HG02588 (cell line): Measurements from ENCODE around the gene CYP2C19.
"Not testable (repeated sequence)": the region's sequence is repeated elsewhere in the genome, so short reads cannot be mapped to it uniquely, and the experiment has no call there.

Experiments
- ATAC-seq: cut with Tn5 transposase; IDR thresholded peaks from one replicate; pipeline ENCODE4 v1.9.1; 2021; ENCODE audit warnings: mild to moderate bottlenecking, moderate library complexity; ENCODE audit not compliant: unreplicated experiment

Gene CYP2C19

DNA sequence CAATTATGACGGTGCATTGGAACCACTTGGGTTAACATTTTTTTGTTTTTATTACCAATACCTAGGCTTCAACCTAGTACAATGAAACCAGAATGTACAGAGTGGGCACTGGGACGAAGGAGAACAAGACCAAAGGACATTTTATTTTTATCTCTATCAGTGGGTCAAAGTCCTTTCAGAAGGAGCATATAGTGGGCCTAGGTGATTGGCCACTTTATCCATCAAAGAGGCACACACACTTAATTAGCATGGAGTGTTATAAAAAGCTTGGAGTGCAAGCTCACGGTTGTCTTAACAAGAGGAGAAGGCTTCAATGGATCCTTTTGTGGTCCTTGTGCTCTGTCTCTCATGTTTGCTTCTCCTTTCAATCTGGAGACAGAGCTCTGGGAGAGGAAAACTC is at the start of gene CYP2C19:
Gene CYP2C19 (plus strand): TSS at position 289 of the 400 bp plus-strand sequence. CDS start 25 bp downstream, at position 314.
- no peak for ATAC-seq

DNA sequence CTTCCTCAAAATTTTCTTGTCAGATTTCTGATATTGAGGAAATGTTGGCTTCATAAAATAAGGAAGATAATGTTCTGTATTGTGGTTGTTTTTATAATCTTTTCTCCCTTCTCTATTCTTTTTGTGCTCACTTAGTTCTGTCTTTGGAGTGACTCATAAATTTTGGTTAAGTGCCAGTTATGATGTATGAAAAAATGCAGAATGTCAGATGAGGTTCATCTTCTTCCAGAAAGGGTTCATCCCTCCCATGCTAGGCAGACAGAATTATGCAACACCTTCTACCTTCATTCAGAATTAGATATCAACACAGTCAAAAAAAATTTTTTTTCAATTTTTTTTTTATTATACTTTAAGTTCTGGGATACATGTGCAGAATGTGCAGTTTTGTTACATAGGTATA is 36.6 kb upstream of the CYP2C19 start:
- no peak for ATAC-seq

DNA sequence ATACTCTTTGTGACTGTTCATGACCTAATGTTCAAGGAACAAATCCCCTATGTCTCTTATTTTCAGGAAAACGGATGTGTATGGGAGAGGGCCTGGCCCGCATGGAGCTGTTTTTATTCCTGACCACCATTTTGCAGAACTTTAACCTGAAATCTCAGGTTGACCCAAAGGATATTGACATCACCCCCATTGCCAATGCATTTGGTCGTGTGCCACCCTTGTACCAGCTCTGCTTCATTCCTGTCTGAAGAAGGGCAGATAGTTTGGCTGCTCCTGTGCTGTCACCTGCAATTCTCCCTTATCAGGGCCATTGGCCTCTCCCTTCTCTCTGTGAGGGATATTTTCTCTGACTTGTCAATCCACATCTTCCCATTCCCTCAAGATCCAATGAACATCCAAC is 27.3 kb upstream of the CYP2C19 start:
- no peak for ATAC-seq

DNA sequence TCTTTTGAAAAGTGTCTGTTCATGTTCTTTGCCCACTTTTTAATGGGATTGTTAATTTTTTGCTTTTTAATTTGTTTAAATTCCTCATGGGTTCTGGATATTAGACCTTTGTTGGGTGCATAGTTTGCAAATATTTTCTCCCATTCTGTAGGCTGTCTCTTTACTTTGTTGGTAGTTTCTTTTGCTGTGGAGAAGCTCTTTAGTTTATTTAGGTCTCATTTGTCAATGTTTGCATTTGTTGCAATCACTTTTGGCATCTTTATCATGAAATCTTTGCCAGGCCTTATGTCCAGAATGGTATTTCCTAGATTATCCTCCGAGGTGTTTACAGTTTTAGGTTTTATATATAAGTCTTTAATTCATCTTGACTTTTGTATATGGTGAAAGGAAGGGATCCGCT is 23.9 kb upstream of the CYP2C19 start:
- no peak for ATAC-seq

DNA sequence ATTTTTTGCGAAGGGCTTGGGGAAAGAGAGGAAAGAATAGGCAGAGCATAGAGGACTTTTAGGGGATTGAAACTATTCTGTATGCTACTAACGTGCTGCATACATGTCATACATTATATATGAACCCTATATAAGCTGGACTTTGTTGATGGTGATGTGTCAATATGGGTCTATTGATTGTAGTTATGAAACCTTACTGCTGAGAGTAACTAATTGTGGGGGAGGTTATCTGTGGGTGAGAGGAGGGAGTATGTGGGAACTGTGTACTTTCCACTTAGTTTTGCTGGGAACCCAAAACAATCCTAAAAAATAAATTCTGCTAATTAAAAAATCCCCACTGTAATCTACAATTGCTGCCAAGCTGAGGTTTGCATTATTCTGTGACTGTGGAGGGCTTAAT is 15.3 kb upstream of the CYP2C19 start:
- no peak for ATAC-seq

DNA sequence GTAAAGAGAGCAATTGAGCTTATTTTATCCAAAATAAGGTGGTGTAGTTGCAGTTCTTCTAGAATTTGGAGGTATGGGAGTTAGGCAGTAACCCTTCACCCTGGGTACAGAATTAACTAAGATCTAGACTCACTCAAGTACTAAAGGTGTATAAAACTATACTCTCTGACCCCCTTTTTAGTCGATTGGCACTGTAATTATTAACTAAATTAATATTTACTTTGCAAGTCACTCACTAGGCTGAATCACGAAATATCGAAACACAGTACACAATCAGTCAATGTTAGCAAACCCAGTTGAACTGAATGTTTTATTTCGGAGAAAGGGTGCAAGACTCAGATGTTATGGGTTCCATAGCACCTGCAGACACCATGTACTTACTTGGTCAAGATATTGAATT is 14.6 kb upstream of the CYP2C19 start:
- ATAC-seq: no peak

DNA sequence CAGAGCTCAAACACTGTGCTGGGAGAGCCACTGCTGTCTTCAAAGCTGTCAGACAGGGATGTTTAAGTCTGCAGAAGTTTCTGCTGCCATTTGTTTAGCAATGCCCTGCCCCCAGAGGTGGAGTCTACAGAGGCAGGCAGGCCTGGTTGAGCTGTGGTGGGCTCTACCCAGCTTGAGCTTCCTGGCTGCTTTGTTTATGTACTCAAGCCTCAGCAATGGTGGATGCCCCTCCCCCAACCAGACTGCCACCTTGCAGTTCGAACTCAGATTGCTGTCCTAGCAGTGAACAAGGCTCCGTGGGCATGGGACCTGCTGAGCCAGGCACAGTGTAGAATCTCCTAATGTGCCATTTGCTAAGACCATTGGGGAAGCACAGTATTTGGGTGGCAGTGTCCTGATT is 4.6 kb upstream of the CYP2C19 start:
- no peak for ATAC-seq

DNA sequence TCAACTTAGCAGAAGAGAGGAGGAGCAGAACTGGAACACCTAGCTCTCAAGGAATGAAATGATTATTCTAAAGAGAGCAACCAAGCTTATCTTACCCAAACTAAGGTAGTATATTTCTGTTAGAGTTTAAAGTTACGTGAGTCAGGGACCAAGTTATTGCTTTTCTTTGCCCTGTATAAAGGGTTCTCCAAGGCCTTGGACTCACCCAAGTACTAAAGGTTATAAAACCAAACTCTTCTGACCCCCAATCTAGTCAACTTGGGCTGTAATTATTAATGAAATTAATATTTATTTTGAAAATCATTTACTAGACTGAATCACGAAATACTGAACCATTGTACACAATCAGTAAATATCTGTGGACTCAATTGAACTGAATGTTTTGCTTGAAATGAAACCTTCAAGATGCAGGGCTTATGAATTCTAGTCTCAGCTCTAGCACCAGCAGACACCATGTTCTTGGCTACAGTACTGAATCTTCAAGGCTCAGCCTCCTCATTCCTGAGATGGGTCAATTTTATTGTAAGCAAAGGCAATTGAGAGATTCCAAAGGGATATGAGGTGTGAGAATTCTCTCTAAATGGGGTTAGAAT is 1.8 kb upstream of the CYP2C19 start:
- no peak for ATAC-seq

DNA sequence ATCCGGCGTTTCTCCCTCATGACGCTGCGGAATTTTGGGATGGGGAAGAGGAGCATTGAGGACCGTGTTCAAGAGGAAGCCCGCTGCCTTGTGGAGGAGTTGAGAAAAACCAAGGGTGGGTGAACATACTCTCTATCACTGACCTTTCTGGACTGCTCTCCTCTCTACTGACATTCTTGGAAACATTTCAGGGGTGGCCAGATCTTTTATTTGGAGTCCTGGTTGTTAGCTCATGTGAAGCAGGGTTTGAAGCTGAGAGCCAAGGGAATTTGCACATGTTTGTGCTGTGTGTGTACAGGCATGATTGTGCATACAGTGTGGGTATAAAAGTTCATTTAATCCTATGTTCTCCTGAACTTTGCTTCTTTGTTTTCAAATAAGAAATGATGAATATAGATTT is 12.9 kb downstream of the CYP2C19 start:
- not testable (repeated sequence) for ATAC-seq

DNA sequence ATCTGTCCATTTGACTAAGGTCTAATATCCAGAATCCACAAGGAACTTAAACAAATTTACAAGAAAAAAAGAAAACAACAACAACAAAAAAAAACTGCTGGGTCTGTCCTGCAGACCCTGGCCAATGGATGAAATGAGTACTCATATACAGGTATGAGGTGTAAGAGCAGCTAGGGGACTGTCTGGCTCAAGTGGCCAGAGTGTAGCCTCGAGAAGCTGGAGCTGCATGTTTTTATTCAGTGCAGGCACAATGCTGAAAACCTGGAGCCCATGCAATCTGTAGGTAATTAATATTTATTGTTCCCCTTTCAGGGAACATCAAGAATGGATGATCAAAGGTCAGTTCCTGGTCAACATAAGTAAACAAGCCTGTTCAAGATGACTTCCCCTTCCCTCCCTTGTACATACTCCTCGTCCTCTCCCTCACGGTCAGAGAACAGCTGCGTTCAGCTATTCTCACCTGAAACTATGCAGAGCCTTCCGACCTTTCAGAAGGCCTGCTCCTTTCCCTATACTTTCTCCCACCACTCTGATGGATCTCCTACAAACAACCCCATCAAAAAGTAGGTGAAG is 15.5 kb downstream of the CYP2C19 start:
- no peak for ATAC-seq

DNA sequence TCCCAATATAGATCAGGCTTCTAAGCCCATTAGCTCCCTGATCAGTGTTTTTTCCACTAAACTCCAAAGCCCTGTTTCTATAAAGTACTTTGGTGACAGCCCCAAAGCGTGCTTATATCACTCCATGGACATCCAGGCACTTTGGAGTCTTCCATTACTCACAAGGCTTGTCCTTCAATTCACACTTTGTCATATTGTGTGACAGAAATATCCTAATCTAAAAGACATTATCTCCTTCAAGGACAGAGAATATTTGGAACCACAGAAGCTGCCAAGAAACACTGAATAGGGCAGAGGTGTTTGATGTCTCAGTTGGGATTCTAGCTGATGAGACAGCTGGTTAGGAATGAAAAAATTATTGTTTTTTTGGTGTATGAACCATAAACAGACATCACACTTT is 18.4 kb downstream of the CYP2C19 start:
- no peak for ATAC-seq

DNA sequence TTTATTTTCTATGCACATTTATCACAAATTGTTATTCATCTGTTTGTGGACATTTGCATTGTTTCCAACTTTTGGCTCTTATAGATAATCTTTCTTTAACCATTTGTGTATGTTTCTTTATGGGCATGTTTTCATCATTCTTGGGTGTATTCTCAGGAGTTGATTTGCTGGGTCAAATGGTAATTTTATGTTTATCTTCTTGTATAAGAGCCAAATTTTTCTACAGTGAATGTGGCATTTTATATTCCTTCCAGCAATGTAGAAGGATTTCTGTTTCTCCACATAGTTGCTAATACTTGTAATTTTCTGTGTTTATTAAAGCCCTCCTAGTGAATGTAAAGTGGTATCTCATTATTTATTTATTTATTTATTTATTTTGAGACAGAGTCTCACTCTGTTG is 21.8 kb downstream of the CYP2C19 start:
- no peak for ATAC-seq

DNA sequence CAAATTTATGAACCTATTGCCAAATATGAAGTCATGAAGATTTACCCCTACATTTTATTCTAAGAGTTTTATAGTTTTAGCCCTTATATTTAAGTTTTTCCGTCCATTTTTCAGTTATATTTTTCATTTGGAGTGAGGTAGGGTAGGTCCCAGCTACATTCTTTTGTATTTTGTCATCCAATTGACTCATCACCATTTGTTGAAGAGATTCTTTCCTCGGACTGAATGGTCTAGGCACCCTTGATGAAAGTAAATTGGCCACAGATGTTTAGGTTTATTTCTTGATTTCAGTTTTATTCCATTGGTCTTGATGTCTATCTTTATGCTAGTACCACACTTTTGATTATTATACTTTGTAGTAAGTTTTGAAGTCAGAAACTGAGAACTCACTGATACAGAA is 22.7 kb downstream of the CYP2C19 start:
- ATAC-seq: no peak

DNA sequence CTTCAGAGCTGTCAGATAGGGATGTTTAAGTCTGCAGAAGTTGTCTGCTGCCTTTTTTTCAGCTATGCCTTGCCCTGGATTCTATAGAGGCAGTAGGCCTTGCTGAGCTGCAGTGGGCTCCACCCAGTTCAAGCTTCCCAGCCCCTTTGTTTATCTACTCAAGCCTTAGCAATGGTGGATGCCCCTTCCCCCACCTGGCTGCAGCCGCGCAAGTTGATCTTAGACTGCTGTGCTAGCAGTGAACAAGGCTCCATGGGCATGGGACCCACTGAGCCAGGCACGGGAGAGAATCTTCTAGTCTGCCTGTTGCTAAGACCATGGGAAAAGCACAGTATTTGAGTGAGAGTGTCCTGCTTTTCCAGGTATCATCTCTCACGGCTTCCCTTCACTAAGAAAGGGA is 38.1 kb downstream of the CYP2C19 start:
- ATAC-seq: not testable (repeated sequence)

DNA sequence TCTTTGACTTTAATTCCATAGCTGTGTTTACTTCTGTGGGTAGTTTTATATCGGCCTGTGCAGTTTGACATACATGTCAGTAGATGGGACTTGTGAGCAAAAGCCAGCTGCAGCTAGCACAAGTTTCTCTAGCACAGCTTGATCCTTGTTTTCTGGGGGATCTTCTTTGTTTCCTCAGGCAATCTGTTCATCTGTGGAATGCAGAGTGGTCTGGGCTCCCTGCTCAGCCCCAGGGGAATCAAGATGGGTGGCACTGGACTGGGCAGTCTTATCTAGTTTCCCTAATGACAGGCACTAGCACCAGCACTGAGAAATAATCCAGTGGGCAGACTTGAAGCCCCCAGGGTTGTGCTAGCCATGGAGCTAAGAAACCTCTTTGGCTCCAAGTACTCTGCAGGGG is 40.8 kb downstream of the CYP2C19 start:
- no peak for ATAC-seq

DNA sequence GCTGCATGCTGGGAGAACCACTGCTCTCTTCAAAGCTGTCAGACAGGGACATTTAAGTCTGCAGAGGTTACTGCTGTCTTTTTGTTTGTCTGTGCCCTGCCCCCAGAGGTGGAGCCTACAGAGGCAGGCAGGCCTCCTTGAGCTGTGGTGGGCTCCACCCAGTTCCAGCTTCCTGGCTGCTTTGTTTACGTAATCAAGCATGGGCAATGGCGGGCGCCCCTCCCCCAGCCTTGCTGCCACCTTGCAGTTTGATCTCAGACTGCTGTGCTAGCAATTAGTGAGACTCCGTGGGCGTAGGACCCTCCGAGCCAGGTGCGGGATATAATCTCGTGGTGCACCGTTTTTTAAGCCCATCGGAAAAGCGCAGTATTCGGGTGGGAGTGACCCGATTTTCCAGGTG is 67.5 kb downstream of the CYP2C19 start:
- ATAC-seq: not testable (repeated sequence)

DNA sequence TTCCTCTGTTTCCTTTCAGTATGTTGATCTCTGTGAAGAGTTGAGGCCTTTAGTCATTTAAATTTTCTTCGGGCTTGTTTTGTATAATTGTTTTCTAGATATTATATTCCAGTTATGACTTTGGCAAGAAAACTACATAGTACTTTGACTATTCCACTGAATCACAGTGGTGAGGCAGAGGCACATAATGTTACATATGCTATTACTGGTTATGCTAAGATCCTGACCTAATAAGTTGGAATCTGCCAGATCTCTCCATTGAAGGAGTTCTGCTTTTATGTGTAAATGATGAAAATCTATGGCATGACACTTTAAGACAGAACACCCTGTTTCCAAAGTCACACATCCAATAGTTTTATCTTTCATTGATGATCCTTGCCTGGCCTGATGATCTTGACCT is 83.7 kb downstream of the CYP2C19 start:
- ATAC-seq: no peak

DNA sequence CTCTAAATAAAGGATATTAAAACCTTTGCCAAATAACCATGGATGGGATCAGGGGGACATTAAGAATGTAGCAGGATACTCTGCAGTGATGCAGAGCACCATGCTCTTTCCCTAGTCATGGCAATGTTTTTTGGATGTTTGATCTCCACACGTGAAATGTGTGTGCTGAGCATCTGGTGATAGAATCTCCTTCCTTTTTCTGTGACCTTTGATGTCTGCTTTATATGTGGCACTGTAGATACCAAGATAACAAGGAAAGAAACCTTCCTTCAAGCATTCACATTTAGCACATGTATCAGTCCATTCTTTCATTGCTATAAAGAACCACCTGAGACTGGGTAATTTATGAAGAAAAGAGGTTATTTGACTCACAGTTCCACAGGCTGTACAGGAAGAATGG is 88.3 kb downstream of the CYP2C19 start:
- ATAC-seq: no peak

DNA sequence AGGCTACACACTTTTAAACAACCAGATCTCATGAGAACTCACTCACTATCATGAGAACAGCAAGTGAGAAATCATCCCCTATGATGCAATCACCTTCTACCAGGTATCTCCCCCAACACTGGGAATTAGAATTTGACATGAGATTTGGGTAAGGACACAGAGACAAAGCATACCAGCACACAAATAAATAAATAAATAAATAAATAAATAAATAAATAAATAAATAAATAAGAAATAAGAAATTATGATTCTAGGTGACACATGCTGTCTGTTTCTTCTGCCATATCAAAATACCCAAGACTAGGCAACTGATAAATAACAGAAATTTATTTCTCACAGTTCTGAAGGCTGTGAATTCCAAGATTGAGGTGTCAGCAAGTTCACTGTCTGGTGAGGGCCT is 88.8 kb downstream of the CYP2C19 start:
- no peak for ATAC-seq

DNA sequence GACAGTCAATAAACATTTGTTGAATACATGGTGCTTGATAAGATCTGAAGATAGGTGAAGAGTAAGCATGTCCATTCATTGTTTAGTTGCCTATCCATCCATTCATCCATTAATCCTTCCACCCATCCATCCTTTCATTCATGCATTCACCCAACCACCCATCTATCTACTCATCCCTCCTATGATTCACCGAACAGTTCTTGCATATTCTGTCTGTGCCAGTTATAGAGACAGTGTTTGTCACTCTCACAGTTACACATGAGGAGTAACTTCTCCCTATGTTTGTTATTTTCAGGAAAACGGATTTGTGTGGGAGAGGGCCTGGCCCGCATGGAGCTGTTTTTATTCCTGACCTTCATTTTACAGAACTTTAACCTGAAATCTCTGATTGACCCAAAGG is 90.0 kb downstream of the CYP2C19 start:
- ATAC-seq: no peak

DNA sequence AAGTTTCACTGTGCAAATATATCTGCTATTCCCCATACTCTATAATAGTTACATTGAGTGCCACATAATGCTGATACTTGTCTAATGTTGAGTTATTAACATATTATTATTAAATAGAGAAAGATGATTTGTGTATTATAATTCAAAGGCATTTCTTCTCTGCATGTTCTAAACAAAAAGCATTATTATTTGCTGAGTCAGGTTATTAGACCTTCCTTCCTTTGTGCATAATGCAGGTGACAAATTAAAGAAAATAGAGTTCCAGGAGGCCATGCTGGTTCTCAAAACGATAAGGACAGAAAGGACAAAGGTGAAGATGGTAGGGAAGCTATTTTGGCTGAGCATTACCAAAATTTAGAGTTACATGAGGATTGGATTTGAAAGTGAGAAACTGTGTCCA is 90.6 kb downstream of the CYP2C19 start:
- no peak for ATAC-seq

DNA sequence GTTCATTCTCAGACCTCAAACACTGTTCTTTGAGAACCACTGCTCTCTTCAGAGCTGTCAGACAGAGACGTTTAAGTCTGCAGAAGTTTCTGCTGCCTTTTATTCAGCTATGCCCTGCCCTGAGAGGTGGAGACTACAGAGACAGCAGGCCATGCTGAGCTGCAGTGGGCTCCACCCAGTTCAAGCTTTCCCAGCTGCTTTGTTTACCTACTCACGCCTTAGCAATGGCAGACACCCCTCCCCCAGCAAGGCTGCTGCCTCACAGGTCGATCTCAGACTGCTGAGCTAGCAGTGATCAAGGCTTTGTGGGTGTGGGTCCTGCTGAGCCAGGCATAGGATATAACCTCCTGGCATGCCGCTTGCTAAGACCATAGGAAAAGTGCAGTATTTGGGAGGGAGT is 95.5 kb downstream of the CYP2C19 start:
- no peak for ATAC-seq

DNA sequence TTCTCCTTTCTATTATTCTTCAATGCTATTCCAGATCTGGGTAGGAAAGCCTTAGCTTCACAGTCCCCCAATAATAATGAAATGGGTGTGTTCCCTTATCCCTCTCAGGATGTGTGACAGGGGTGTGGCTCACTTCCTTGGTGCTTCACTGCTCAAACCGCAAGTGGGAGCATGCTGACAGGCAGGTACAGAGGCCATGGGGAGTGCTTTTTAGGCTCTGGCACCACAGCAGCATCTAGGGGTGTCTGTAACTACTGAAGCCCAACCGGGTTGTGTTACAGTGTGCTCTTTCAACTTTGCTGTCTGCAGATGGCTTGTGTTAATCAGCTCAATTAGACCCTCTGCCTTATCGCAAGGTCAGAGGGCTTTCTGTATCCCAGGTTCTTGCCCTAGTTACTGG is 96.6 kb downstream of the CYP2C19 start:
- no peak for ATAC-seq
